Measurements from ENCODE around the gene TMPRSS9.

DNA sequence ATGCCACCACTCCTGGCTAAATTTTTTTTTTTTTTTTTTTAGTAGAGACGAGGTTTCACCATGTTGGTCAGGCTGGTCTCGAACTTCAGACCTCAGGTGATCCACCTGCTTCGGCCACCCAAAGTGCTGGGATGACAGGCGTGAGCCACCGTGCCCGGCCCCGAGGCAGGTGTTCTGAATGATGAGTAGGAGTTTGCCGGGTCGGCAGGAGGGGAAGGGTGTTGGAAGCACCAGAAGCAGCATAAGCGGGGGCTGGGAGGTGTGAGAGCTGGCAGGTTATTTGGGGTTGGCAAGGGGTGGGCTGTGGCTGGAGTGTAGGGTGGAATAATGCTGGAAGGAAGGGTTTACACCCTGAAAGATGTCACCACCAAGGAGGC lies 29.8 kb upstream of the TMPRSS9 start:
- no peak for TF ChIP-seq GATA3 (IDR thresholded peaks at IDR 0.05; ENCODE audit: low read depth, low read length)
- no peak for TF ChIP-seq GATA2 (IDR thresholded peaks at IDR 0.05; ENCODE audit: low read depth, low read length)

All from SH-SY5Y (cell line).